Fibroblast of mammary gland (primary cell): ENCODE results near the gene ATP5ME.

ENCODE experiments used
- DNase-seq: peaks from one replicate; pipeline ENCODE4 v3.0.0-alpha.2; 2010; ENCODE audit warnings: low read depth
- H3K4me3 ChIP-seq: 2 replicates; pipeline ENCODE4 v1.5.1; 2011; ENCODE audit warnings: low read depth, mild to moderate bottlenecking, low read length, moderate library complexity; ENCODE audit not compliant: control insufficient read depth
- TF ChIP-seq, protein P1 (sequence below): conservative IDR thresholded peaks from 2 replicates; pipeline ENCODE4 v1.5.1; 2011; ENCODE audit warnings: low read depth, low read length, inconsistent platforms; ENCODE audit not compliant: control insufficient read depth, insufficient read depth

The ATP5ME gene

DNA sequence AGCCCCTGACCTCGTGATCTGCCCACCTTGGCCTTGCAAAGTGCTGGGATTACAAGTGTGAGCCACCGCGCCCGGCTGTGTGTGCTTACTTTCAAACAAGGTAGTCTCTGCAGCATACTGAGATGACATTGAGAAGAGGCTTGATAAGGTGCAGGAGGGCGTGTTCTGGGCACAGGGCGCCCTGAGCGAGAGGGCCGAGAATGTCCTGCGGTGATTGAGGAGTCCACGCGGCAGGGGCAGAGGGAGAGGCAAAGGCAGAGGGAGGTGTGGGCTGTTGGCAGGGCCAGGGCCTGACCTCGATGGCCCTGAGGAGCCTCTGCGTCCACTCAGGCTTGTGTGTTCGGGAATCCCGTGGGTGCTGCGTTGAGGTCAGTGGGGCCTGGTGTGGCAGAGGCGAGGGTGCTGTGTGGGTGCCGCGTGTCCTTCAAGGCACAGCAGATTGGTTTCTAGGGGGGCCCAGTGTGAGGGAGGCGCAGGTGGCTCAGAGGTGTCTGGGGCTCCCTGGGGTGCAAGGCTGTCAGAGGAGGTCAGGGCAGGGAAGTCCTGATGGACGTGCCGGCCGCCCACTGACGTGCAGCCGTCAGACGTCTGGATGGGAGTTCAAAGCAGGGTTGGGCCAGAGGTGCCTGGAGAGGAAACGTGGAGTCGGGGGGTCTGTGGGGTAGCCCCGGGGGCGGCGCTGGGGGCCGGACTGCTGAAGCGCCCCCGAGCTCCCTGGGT lies 43.7 kb upstream of the ATP5ME start:
- H3K4me3 ChIP-seq: no peak overlapping the region
- no peak for DNase-seq
- TF ChIP-seq, protein P1, sequence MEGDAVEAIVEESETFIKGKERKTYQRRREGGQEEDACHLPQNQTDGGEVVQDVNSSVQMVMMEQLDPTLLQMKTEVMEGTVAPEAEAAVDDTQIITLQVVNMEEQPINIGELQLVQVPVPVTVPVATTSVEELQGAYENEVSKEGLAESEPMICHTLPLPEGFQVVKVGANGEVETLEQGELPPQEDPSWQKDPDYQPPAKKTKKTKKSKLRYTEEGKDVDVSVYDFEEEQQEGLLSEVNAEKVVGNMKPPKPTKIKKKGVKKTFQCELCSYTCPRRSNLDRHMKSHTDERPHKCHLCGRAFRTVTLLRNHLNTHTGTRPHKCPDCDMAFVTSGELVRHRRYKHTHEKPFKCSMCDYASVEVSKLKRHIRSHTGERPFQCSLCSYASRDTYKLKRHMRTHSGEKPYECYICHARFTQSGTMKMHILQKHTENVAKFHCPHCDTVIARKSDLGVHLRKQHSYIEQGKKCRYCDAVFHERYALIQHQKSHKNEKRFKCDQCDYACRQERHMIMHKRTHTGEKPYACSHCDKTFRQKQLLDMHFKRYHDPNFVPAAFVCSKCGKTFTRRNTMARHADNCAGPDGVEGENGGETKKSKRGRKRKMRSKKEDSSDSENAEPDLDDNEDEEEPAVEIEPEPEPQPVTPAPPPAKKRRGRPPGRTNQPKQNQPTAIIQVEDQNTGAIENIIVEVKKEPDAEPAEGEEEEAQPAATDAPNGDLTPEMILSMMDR: no peak

DNA sequence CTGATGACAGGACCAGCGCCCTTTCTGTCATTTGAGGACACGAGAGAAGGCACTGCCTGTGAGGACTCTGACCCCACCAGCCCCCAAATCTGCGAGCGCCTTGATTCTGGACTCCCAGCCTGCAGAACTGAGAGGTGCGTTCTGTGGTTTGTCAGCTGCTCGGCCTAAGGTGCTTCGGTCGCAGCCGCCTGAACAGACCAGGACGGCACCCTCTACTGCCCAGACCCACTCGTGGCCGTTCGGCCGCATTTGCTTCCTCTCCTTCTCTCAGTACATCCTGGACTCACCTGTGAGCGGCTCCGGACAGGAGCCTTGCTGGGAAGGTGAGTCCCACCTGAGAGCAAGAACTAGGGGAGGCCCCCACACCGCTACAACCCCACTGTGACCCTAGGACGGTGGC lies 40.0 kb upstream of the ATP5ME start:
- TF ChIP-seq, protein P1: no peak
- no peak for DNase-seq
- H3K4me3 ChIP-seq: no peak overlapping the region

DNA sequence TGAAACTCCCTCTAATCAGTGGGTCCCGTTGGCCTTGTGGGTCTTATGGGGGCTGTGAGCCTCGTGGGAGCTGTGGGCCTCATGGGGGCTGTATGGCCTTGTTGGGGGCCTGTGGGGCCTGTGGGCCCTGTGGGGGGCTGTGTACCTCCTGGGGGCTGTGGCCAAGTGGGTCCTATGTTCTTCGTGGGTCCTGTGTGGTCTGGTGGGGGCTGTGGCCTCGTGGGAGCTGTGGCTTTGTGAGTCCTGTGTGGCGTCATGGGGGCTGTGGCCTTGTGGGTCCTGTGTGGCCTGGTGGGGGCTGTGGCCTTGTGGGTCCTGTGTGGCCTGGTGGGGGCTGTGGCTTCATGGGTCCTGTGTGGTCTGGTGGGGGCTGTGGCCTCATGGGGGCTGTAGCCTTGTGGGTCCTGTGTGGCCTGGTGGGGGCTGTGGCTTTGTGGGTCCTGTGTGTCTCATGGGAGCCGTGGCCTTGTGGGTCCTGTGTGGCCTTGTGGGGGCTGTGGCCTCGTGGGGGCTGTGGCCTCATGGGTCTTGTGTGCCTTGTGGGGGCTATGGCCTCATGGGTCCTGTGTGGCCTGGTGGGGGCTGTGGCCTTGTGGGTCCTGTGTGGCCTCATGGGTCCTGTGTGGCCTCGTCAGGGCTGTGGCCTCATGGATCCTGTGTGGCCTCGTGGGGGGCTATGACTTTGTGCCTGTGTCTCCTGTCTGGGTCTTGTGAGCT lies 39.0 kb upstream of the ATP5ME start:
- TF ChIP-seq, protein P1: no peak
- no peak overlapping the region for H3K4me3 ChIP-seq
- no peak for DNase-seq

DNA sequence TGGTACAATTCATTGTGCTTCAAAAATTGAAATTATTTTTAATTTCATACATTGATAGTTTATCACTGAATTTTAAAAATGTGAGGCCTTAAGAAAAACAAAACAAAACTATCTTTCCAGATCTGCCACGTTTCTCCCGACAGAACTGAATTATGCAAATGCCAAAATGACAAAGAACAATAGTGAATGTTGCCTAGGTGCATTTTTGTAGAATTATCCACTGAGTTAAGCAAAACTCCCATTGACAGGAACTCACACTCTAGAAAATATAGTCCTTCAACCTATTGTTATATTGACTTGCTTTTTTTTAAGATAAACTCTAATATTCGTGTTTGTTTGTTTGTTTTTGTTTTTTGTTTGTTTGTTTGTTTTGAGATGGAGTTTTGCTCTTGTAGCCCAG lies 38.0 kb upstream of the ATP5ME start:
- no peak overlapping the region for H3K4me3 ChIP-seq
- DNase-seq: no peak
- TF ChIP-seq, protein P1: no peak

DNA sequence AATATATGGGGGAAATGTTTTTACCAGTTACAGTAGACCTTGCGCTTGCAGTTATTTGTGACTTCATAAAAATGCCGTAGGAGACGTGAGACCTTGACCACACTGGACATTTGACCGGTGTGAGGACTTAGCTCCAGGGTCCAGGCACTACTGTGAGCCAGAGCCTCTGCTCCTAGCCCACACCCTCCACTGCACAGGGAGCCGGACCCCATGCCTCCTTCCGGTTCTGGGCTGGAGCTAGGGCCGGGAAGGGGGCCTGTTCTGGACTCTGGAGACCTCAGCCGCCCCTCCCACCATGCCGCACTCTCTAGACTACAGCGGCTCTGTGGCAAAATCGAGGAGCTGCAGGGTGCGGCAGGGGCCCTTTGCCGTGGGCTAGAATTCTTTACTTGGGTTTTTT lies 36.8 kb upstream of the ATP5ME start:
- H3K4me3 ChIP-seq: no peak overlapping the region
- no peak for DNase-seq
- TF ChIP-seq, protein P1: no peak

DNA sequence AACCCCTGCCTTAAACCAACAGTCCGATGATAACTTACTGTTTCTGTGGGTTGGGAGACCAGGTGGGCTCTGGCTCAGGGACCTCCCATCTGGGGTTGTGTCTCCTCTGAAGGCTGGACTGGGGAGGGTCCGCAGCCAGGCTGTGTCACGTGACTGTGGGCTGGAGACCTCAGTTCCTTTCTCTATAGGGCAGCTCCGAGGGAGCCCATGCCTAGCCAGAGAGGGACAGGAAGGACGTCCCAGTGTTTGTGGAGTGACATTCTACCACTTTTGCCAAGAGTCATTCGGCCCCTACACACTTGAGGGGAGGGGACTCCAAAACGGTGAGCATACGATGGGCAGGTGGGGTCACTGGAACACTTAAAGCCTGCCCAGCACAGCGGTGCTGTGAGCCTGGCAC lies 36.0 kb upstream of the ATP5ME start:
- no peak overlapping the region for H3K4me3 ChIP-seq
- TF ChIP-seq, protein P1: no peak
- no peak for DNase-seq
